Measurements from ENCODE around the gene MPEG1.
A peak's percentile ranks its signal among the peaks of the same experiment; 100 is the strongest.

MPEG1 gene

GRCh38 chr11:59192446-59193020, 20.2 kb downstream of the MPEG1 start:
- no peak overlapping the region for H3K4me3 ChIP-seq
- peaks cover 0 to 14% (median 8%) of the 10 kb centered on the region in 11 experiments; a peak in 13 of 22 replicates for H3K9me3 ChIP-seq (replicated peaks in 1 of 11)
- peaks cover 0 to 31% (median 0%) of the 10 kb centered on the region in 11 experiments; a peak in 3 of 22 replicates for H4K20me1 ChIP-seq
- H3K4me1 ChIP-seq: peaks cover 10 to 29% (median 18%) of the 10 kb centered on the region in 10 experiments
- H3K9ac ChIP-seq: no peak overlapping the region
- TF ChIP-seq Cebpa-rat (IDR thresholded peaks at IDR 0.05): no peak
- H3K4me2 ChIP-seq: no peak overlapping the region
- peaks cover 0 to 15% (median 0%) of the 10 kb centered on the region in 11 experiments; a peak in 3 of 22 replicates for H3K27me3 ChIP-seq
- H3K36me3 ChIP-seq: peaks cover 0 to 91% (median 41%) of the 10 kb centered on the region in 11 experiments; a peak in 15 of 22 replicates
- H3K27ac ChIP-seq: no peak overlapping the region

- Histone ChIP-seq H3K27me3 (peaks cover 0 to 11% (median 0%) of the 10 kb centered on the region in 11 experiments; a peak in 2 of 22 replicates), H3K4me1 (peaks cover 7 to 34% (median 14%) of the 10 kb centered on the region in 10 experiments; a peak in 18 of 20 replicates), H3K9me3 (replicated peaks in 1 of 11) (peaks cover 0 to 9% (median 6%) of the 10 kb centered on the region in 11 experiments; a peak in 13 of 22 replicates), H3K27ac (no peak overlapping the region), H3K4me2 (no peak overlapping the region), H3K36me3 (peaks cover 0 to 86% (median 37%) of the 10 kb centered on the region in 11 experiments; a peak in 15 of 22 replicates), H4K20me1 (peaks cover 0 to 36% (median 0%) of the 10 kb centered on the region in 11 experiments; a peak in 3 of 22 replicates), H3K9ac (no peak overlapping the region), H3K4me3 (no peak overlapping the region)
- no peak for TF ChIP-seq Cebpa-rat (IDR thresholded peaks at IDR 0.05)
These were observed 20.8 kb downstream of the MPEG1 start for GRCh38 chr11:59191890-59192289.

DNA sequence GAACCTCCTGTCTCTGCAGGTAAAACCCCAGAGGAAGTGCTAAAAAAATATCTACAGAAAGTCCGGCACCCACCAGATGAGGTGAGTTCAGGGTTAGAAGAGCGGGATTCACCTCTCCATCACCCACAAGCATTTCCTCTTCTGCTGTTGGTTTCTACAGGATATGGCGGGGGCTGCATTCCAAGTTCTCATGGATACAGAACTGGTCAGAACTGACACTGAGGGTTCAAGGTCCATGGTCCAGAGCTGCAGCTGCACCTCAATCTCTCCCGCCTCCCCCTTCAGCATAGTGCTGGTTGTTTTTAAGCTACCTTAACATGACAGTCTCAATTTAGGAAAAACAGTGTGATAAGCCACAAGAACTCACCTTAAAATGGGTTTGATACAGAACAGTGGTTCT, 21.6 kb downstream of the MPEG1 start:
- Histone ChIP-seq H4K20me1 (peaks cover 0 to 44% (median 0%) of the 10 kb centered on the region in 11 experiments; a peak in 4 of 22 replicates), H3K27me3 (peaks cover 0 to 11% (median 0%) of the 10 kb centered on the region in 11 experiments; a peak in 2 of 22 replicates), H3K4me3 (no peak overlapping the region), H3K4me1 (peaks cover 3 to 34% (median 10%) of the 10 kb centered on the region in 10 experiments; a peak in 17 of 20 replicates), H3K9ac (no peak overlapping the region), H3K36me3 (peaks cover 0 to 85% (median 30%) of the 10 kb centered on the region in 11 experiments; a peak in 14 of 22 replicates), H3K9me3 (replicated peaks in 1 of 11) (peaks cover 0 to 2% (median 0%) of the 10 kb centered on the region in 11 experiments; a peak in 2 of 22 replicates), H3K27ac (no peak overlapping the region), H3K4me2 (no peak overlapping the region)
- no peak for TF ChIP-seq Cebpa-rat (IDR thresholded peaks at IDR 0.05)

DNA sequence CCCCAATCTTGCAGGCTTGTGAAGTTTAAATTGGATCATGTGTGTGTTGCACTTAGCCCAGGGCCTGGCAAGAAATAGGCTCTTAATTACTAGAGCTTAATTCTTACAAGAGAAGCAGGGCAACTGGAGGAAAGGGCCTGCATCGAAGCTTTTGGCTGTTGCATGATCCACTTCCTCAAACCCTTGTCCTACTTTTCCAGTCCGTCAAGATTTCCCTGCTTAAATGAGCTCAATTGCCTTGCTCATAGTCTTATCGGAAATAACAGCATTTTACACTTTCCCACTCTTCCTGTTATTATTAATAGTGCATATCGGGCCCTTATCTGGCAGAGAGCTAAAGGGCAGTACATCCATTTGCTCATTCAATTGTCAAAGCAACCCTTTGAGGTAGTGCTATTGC, 22.7 kb downstream of the MPEG1 start:
- Histone ChIP-seq H3K27ac (no peak overlapping the region), H3K36me3 (peaks cover 0 to 80% (median 21%) of the 10 kb centered on the region in 11 experiments; a peak in 14 of 22 replicates), H3K9me3 (replicated peaks in 1 of 11) (no peaks in the 10 kb centered on the region), H4K20me1 (peaks cover 0 to 54% (median 0%) of the 10 kb centered on the region in 11 experiments; a peak in 4 of 22 replicates), H3K27me3 (peaks cover 0 to 6% (median 0%) of the 10 kb centered on the region in 11 experiments; a peak in 1 of 22 replicates), H3K9ac (no peak overlapping the region), H3K4me2 (peak overlapping the region in 8 of 11 experiments; percentile 10 to 39 (median 20); a peak in 9 of 22 replicates), H3K4me1 (peaks cover 0 to 34% (median 8%) of the 10 kb centered on the region in 10 experiments; a peak in 16 of 20 replicates), H3K4me3 (no peak overlapping the region)
- TF ChIP-seq Cebpa-rat (IDR thresholded peaks at IDR 0.05): no peak

DNA sequence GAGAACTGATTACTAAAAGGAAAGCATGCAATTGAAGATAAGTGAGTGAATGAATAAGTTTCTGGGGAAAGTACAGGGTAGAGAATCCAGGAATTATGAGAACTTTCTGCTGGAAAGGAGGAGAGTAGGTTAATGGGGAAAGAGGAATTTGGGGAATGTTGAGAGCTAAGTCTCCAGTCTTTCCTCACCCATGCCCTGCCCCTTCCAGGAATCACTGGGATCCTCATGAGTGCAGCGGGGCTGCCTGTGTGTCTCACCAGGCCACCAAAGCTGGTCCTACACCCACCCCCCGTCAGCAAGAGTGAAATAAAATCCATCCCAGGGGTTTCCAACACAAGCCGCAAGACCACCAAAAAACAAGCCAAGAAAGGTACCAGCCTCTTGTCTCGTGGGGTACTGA, 23.8 kb downstream of the MPEG1 start:
- Histone ChIP-seq H3K4me1 (peaks cover 0 to 34% (median 8%) of the 10 kb centered on the region in 10 experiments; a peak in 16 of 20 replicates), H3K4me2 (peak overlapping the region in 1 of 11 experiments; percentile 10; a peak in 1 of 22 replicates), H3K4me3 (no peak overlapping the region), H3K36me3 (peaks cover 0 to 76% (median 21%) of the 10 kb centered on the region in 11 experiments; a peak in 13 of 22 replicates), H4K20me1 (peaks cover 0 to 55% (median 0%) of the 10 kb centered on the region in 11 experiments; a peak in 5 of 22 replicates), H3K9ac (no peak overlapping the region), H3K27me3 (peaks cover 0 to 6% (median 0%) of the 10 kb centered on the region in 11 experiments; a peak in 1 of 22 replicates), H3K9me3 (replicated peaks in 1 of 11) (no peaks in the 10 kb centered on the region), H3K27ac (no peak overlapping the region)
- no peak for TF ChIP-seq Cebpa-rat (IDR thresholded peaks at IDR 0.05)

DNA sequence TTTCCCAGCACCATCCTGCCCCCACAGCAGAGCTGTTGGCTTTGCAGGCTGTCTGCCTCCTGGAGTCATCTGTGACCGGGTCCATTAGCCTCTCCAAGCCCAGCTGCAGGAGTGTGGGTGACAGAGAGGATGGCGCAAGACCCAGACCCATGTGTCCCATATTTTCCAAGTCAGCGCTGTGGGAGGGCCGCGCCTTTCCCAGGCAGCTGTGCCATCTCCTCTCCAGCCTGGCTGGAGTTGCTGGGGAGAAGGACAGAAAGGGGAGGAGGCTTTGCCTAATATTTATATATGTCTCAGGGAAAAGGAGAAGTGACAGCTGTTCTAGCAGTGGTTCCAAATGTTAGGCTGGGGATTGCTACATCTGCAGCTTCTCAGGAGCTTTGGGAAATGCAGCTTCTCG, 25.1 kb downstream of the MPEG1 start:
- peaks cover 0 to 76% (median 21%) of the 10 kb centered on the region in 11 experiments; a peak in 15 of 22 replicates for H3K36me3 ChIP-seq
- TF ChIP-seq Cebpa-rat (IDR thresholded peaks at IDR 0.05): no peak
- H3K27me3 ChIP-seq: no peaks in the 10 kb centered on the region
- peaks cover 0 to 68% (median 0%) of the 10 kb centered on the region in 11 experiments; a peak in 5 of 22 replicates for H4K20me1 ChIP-seq
- peak overlapping the region in 3 of 11 experiments; percentile 17 to 33 (median 17); a peak in 3 of 22 replicates for H3K4me2 ChIP-seq
- no peak overlapping the region for H3K4me3 ChIP-seq
- H3K27ac ChIP-seq: no peak overlapping the region
- H3K9me3 ChIP-seq (replicated peaks in 1 of 11): 0 out of 22 replicates have a peak, but pooled peaks cover 0 to under 1% (median 0%) of the 10 kb centered on the region in 11 experiments
- H3K9ac ChIP-seq: no peak overlapping the region
- H3K4me1 ChIP-seq: peaks cover 0 to 34% (median 8%) of the 10 kb centered on the region in 10 experiments; a peak in 16 of 20 replicates

DNA sequence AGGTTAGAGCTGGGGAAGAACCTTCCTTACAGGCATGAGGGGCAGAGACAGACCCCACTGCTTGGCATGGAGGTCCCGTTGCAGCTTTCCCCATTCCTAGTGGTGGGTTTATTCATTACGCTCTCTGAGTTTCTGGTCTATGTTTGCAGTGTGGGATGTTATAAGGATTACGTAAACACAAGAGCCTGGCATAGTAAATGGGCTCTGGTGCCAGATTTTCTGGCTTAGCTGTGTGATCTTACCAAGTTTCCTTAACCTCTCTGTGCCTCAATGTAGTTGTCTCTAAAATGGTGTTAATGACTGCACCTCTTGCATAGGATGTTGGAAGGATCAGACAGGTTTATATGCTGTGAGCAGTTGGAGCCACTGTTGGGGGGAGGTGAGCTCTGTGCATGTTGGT, 25.7 kb downstream of the MPEG1 start:
- Histone ChIP-seq H3K36me3 (peaks cover 3 to 76% (median 21%) of the 10 kb centered on the region in 11 experiments; a peak in 16 of 22 replicates), H3K9me3 (replicated peaks in 1 of 11) (peaks cover 0 to 6% (median 0%) of the 10 kb centered on the region in 11 experiments; a peak in 3 of 22 replicates), H3K4me2 (peak overlapping the region in 2 of 11 experiments; percentile 17 to 33; a peak in 3 of 22 replicates), H3K27me3 (no peaks in the 10 kb centered on the region), H3K4me3 (no peak overlapping the region), H3K4me1 (peaks cover 0 to 34% (median 8%) of the 10 kb centered on the region in 10 experiments; a peak in 16 of 20 replicates), H3K9ac (no peak overlapping the region), H3K27ac (no peak overlapping the region), H4K20me1 (peaks cover 0 to 72% (median 0%) of the 10 kb centered on the region in 11 experiments; a peak in 5 of 22 replicates)
- no peak for TF ChIP-seq Cebpa-rat (IDR thresholded peaks at IDR 0.05)

DNA sequence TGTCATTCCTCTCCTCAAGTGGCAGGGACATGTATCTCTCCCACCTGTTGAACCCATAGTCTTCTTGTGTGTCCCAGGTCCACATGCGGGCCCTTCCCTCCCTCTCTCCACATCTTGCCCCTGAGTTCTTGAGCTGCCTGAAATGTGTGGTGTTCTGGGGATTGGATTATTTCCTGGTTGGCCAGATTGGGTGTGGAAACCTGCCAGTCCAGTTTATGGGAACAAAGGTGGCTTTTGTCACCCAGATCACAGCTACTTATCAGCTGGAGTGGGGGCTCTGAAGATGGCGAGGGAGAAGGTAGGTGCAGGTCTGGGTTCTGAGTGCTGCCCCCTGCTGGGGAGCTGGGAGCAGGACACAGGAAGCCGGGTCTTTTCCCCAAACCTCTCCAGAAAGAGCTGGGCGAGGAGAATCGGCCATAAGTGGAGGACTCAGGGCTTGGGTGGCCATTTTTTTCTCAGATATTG, 26.6 kb downstream of the MPEG1 start:
- Histone ChIP-seq H3K4me3 (no peak overlapping the region), H3K9me3 (replicated peaks in 1 of 11) (peaks cover 0 to 11% (median 0%) of the 10 kb centered on the region in 11 experiments; a peak in 4 of 22 replicates), H3K4me2 (no peak overlapping the region), H3K27me3 (no peaks in the 10 kb centered on the region), H3K4me1 (peaks cover 0 to 34% (median 8%) of the 10 kb centered on the region in 10 experiments; a peak in 16 of 20 replicates), H3K27ac (no peak overlapping the region), H4K20me1 (peaks cover 0 to 80% (median 0%) of the 10 kb centered on the region in 11 experiments; a peak in 5 of 22 replicates), H3K9ac (no peak overlapping the region), H3K36me3 (peaks cover 7 to 76% (median 24%) of the 10 kb centered on the region in 11 experiments; a peak in 16 of 22 replicates)
- no peak for TF ChIP-seq Cebpa-rat (IDR thresholded peaks at IDR 0.05)
